MCF 10A (cell line): ENCODE data around the gene LRRC3C. TPM values are rescaled to one million over a fixed set of nuclear protein-coding genes. Genes with fewer than 3 reads are reported as not detected.

Experiments used
- BruUV-seq: library from RNA; stranded (reverse); fragments of 400-500 nt; replicated peaks from 2 replicates; lab custom pipeline; 2021; lab: Mats Ljungman, UMichigan
- CTCF ChIA-PET: fragments of 300-600 bp; sonication (Branson Sonifier 250); formaldehyde crosslinking; extraction: SDS; loops from one replicate; lab custom pipeline; 2021; ENCODE audit warnings: antibody characterized with exemption, inconsistent platforms; lab: Yijun Ruan, JAX
- POLR2A ChIA-PET: fragments of 300-600, 350-650 bp; sonication (Branson Sonifier 250); formaldehyde crosslinking; extraction: SDS; loops from one replicate; lab custom pipeline; 2020; ENCODE audit warnings: antibody characterized with exemption, inconsistent platforms; lab: Yijun Ruan, JAX
- DNase-seq: peaks from one replicate; pipeline ENCODE4 v3.0.0-alpha.2; 2018; ENCODE audit not compliant: unreplicated experiment
- H3K27ac Mint-ChIP-seq: one replicate; pipeline ENCODE4 v1.8.0; 2022; ENCODE audit warnings: mild to moderate bottlenecking, low read depth, mixed read lengths; ENCODE audit not compliant: unreplicated experiment
- H3K27me3 Mint-ChIP-seq: one replicate; pipeline ENCODE4 v1.8.0; 2022; ENCODE audit warnings: mixed read lengths; ENCODE audit not compliant: insufficient read depth, unreplicated experiment
- H3K36me3 Mint-ChIP-seq: one replicate; pipeline ENCODE4 v1.8.0; 2022; ENCODE audit warnings: mild to moderate bottlenecking, moderate library complexity, mixed read lengths; ENCODE audit not compliant: insufficient read depth, unreplicated experiment
- H3K4me1 Mint-ChIP-seq: one replicate; pipeline ENCODE4 v1.8.0; 2022; ENCODE audit warnings: mixed read lengths; ENCODE audit not compliant: insufficient read depth, unreplicated experiment
- H3K4me3 Mint-ChIP-seq: one replicate; pipeline ENCODE4 v1.8.0; 2022; ENCODE audit warnings: mild to moderate bottlenecking, moderate library complexity, mixed read lengths; ENCODE audit not compliant: unreplicated experiment
- H3K9me3 Mint-ChIP-seq: one replicate; pipeline ENCODE4 v1.8.0; 2022; ENCODE audit warnings: mixed read lengths; ENCODE audit not compliant: unreplicated experiment
- intact Hi-C: fragments of 100-400 bp; cut with micrococcal nuclease; formaldehyde crosslinking; loops from 2 replicates; pipeline ENCODE4 v1.14.1; 2022
- total RNA-seq: library from RNA; stranded (reverse); gene quantifications from 2 replicates; pipeline ENCODE4 v1.2.3, GENCODE V29; 2022
- TF ChIP-seq, protein P1 (sequence below): fragments of 200-600 bp; IDR thresholded peaks from one replicate; pipeline ENCODE4 v1.8.0; 2022; ENCODE audit warnings: antibody characterized with exemption, mild to moderate bottlenecking; ENCODE audit not compliant: unreplicated experiment

Gene LRRC3C
- total RNA-seq, 1 experiment from 2014 or later, result not detected

DNA sequence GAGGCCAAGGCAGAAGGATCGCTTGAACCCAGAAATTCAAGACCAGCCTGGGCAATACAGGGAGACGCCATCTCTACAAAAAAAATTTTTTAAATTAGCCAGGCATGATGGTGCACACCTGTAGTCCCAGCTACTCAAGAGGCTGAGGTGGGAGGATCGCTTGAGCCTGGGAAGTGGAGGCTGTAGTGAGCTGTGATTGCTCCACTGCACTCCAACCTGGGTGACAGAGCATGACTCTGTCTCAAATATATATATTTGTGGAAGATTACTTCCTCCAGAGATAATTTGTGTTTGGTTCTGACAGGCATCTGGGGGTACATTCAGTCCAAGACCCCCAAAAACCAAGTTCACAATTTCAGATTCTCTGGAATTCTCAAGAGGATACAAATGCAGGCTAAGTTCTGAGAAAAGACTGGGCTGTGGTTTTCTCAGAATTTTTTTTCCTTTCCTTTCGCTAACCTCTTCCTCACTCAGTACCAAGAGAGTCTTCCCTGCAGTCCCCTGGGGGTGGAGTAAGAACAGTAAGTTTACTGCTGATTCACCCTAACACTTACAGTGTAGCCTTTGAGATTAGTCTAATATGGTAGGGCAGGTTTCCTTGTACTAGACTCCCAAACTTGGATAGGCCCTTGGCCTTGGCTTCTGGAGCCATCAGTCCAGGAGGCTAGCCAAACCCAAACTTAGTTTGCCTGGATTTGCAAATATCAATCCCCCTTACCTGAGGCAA is 24.2 kb upstream of the LRRC3C start:
- intact Hi-C loops, result no loop called here
- Mint-ChIP-seq H3K4me3 (no peak overlapping the region), H3K27me3 (peaks cover 16% of the 10 kb centered on the region), H3K4me1 (no peaks in the 10 kb centered on the region), H3K36me3 (no peaks in the 10 kb centered on the region), H3K27ac (no peak overlapping the region), H3K9me3 (no peaks in the 10 kb centered on the region)
- TF ChIP-seq, protein P1, sequence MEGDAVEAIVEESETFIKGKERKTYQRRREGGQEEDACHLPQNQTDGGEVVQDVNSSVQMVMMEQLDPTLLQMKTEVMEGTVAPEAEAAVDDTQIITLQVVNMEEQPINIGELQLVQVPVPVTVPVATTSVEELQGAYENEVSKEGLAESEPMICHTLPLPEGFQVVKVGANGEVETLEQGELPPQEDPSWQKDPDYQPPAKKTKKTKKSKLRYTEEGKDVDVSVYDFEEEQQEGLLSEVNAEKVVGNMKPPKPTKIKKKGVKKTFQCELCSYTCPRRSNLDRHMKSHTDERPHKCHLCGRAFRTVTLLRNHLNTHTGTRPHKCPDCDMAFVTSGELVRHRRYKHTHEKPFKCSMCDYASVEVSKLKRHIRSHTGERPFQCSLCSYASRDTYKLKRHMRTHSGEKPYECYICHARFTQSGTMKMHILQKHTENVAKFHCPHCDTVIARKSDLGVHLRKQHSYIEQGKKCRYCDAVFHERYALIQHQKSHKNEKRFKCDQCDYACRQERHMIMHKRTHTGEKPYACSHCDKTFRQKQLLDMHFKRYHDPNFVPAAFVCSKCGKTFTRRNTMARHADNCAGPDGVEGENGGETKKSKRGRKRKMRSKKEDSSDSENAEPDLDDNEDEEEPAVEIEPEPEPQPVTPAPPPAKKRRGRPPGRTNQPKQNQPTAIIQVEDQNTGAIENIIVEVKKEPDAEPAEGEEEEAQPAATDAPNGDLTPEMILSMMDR, result no peak
- ChIA-PET CTCF (no interaction called here), POLR2A (no interaction called here)
- no TSS peak for BruUV-seq
- no peak for DNase-seq

DNA sequence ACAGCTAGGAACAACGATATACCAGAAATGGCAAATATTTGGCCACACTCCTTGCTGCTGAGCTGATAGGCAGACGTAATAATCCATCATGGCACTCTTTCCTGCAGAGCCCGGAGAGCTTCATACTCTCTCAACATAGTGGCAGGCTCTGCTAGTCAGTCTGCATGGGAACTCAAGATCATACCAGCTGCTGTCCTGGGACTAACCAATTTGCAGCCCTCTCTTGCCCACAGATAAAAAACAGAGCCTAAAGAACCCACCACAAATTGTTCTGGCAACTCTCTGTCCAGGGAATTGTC is 22.6 kb upstream of the LRRC3C start:
- CTCF ChIA-PET, result no interaction called here
- H3K27ac Mint-ChIP-seq, result no peak overlapping the region
- intact Hi-C loops, result no loop called here
- H3K4me1 Mint-ChIP-seq, result no peaks in the 10 kb centered on the region
- BruUV-seq, result no TSS peak
- H3K9me3 Mint-ChIP-seq, result no peaks in the 10 kb centered on the region
- no peak overlapping the region for H3K4me3 Mint-ChIP-seq
- peaks cover 14% of the 10 kb centered on the region for H3K27me3 Mint-ChIP-seq
- POLR2A ChIA-PET, result interaction anchor here (1.2 kb wide), 1 partner anchor 9 kb away, joined by 3 read pairs; no protein-coding TSS in a partner anchor
- H3K36me3 Mint-ChIP-seq, result no peaks in the 10 kb centered on the region
- TF ChIP-seq, protein P1, result no peak
- DNase-seq, result no peak

DNA sequence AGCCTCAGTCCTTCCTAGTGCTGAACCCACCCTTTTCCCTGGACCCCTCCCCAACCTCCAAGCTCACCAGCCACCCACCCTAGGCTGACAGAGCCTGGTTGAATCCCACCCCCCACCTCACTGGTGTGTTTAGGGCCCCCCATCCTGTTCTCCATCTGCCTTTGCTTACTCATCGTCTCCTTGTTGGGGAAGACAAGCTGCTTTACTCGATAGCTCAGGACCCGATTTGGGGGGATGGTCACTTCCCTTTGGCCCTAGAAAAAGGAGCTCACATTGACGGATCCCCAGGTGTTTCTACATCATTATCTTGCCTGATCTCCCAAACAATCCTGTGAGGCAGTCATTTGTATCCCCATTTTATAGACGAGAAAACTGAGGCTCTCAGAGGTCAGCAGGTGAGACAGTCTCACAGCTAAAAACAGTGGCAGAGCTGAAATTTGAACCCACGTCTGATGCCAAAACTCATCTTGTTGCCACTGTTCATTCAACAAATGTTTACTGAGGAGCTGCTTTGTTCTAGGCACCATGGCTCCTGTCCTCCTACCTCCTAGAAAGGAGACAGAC is 18.7 kb upstream of the LRRC3C start:
- no peaks in the 10 kb centered on the region for H3K36me3 Mint-ChIP-seq
- intact Hi-C loops, result no loop called here
- H3K9me3 Mint-ChIP-seq, result no peaks in the 10 kb centered on the region
- POLR2A ChIA-PET, result interaction anchor here (0.6 kb wide), 1 partner anchor 1182 kb away, joined by 3 read pairs; no protein-coding TSS in a partner anchor
- H3K4me1 Mint-ChIP-seq, result no peaks in the 10 kb centered on the region
- H3K4me3 Mint-ChIP-seq, result no peak overlapping the region
- BruUV-seq, result no TSS peak
- DNase-seq, result no peak
- CTCF ChIA-PET, result interaction anchor here (1.0 kb wide), 1 partner anchor 36 kb away, joined by 3 read pairs; no protein-coding TSS in a partner anchor
- peaks cover 39% of the 10 kb centered on the region for H3K27me3 Mint-ChIP-seq
- no peak overlapping the region for H3K27ac Mint-ChIP-seq
- TF ChIP-seq, protein P1, result no peak

DNA sequence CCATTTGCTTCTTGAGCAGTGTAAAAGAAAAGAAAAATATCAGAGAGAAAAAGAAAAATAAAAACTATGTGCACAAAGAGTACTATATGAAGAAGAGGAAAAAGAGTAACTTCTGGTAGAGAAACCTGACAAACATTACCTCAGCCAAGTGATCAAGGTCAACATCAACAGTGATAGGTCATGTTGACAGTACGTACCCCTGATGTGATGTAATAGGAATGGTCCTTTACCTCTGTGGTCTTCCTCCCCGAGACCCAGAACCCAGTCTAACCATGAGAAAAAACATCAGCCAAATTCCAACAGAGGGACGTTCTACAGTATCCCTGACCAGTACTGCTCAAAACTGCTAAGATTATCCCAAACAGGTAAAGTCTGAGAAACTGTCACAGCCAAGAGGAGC is 13.5 kb upstream of the LRRC3C start:
- ChIA-PET CTCF (no interaction called here), POLR2A (no interaction called here)
- TF ChIP-seq, protein P1, result no peak
- Mint-ChIP-seq H3K4me3 (no peak overlapping the region), H3K27me3 (peaks cover 37% of the 10 kb centered on the region), H3K4me1 (no peaks in the 10 kb centered on the region), H3K27ac (no peak overlapping the region), H3K9me3 (no peaks in the 10 kb centered on the region), H3K36me3 (no peaks in the 10 kb centered on the region)
- intact Hi-C loops, result no loop called here
- BruUV-seq, result no TSS peak
- no peak for DNase-seq
